HEK293T (cell line): Measurements from ENCODE around the gene OPHN1.

Experiments
- BHLHE40 ChIP-seq: fragments of 450-650 bp; IDR thresholded peaks from 2 replicates; pipeline ENCODE4 v1.6.1; 2016; ENCODE audit warnings: mild to moderate bottlenecking, moderate library complexity, borderline replicate concordance
- FOXA1 ChIP-seq: fragments of 450-650 bp; IDR thresholded peaks from 2 replicates; pipeline ENCODE4 v1.6.1; 2016; ENCODE audit warnings: mild to moderate bottlenecking
- FOXM1 ChIP-seq: fragments of 450-650 bp; IDR thresholded peaks from 2 replicates; pipeline ENCODE4 v1.6.1; 2017; ENCODE audit warnings: mild to moderate bottlenecking, borderline replicate concordance
- SP1 ChIP-seq: fragments of 450-650 bp; IDR thresholded peaks from 2 replicates; pipeline ENCODE4 v1.6.1; 2017
- TARDBP ChIP-seq: fragments of 450-650 bp; IDR thresholded peaks from 2 replicates; pipeline ENCODE4 v1.6.1; 2016
- ZNF384 ChIP-seq: fragments of 450-650 bp; IDR thresholded peaks from 2 replicates; pipeline ENCODE4 v1.6.1; 2016

- TF ChIP-seq SP1 (no peak), TARDBP (no peak), ZNF384 (no peak), FOXA1 (no peak), BHLHE40 (no peak), FOXM1 (no peak)
Observed at GRCh38 chrX:68232206-68232605, 201.1 kb downstream of the OPHN1 start.
